ENCODE results near the gene BTN2A1. TPM values are rescaled to one million over a fixed set of nuclear protein-coding genes. Genes with fewer than 3 reads are reported as not detected.
A peak's percentile ranks its signal among the peaks of the same experiment; 100 is the strongest.

Gene BTN2A1
- total RNA-seq, 1 experiment from 2014 or later = 15.0 TPM

DNA sequence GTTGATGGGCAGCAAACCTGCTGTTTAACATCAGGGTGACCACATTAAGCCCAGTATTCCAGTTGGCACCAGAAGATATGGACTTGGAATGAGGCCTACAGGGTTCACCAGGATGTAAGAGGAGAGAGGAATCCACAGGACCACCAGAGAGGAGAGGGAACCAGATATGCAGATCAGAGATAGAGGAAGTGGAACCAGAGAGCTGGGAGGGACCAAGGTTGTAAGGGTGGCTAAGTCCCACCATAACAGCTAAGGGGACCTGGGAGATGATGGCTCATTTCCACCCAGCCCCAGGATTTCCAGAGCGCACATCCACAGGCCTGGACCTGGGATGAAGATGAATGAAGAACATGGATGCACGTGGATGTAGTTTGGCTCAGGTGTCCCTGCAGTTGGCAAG lies 11.1 kb downstream of the BTN2A1 start:
- Histone ChIP-seq H3K4me1 (peaks cover 6% of the 10 kb centered on the region; the same call in 1 of the 2 replicates), H3K4me3 (ENCODE audit: low read depth, low read length) (no peak overlapping the region), H3K27me3 (replicated peaks; ENCODE audit: control insufficient read depth, insufficient read depth, low read length) (no peaks in the 10 kb centered on the region), H3K36me3 (ENCODE audit: control insufficient read depth, insufficient read depth, low read length) (no peaks in the 10 kb centered on the region), H3K9me3 (no peaks in the 10 kb centered on the region; the same call in 1 of the 2 replicates)
- intact Hi-C loops (cut with micrococcal nuclease; ENCODE audit: unreplicated experiment) = no loop called here
- DNase-seq = no peak
- TF ChIP-seq, protein P1, sequence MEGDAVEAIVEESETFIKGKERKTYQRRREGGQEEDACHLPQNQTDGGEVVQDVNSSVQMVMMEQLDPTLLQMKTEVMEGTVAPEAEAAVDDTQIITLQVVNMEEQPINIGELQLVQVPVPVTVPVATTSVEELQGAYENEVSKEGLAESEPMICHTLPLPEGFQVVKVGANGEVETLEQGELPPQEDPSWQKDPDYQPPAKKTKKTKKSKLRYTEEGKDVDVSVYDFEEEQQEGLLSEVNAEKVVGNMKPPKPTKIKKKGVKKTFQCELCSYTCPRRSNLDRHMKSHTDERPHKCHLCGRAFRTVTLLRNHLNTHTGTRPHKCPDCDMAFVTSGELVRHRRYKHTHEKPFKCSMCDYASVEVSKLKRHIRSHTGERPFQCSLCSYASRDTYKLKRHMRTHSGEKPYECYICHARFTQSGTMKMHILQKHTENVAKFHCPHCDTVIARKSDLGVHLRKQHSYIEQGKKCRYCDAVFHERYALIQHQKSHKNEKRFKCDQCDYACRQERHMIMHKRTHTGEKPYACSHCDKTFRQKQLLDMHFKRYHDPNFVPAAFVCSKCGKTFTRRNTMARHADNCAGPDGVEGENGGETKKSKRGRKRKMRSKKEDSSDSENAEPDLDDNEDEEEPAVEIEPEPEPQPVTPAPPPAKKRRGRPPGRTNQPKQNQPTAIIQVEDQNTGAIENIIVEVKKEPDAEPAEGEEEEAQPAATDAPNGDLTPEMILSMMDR (IDR thresholded peaks at IDR 0.05; ENCODE audit: insufficient read depth in 1 of 2, low read depth in 1 of 2, low read length in 1 of 2, severe bottlenecking in 1 of 2, unreplicated experiment in 1 of 2) = no peak
- H3K27ac Mint-ChIP-seq (ENCODE audit: unreplicated experiment) = no peak overlapping the region
- no peak overlapping the region for H3K4me3 Mint-ChIP-seq (ENCODE audit: unreplicated experiment)
- peaks cover 44% of the 10 kb centered on the region for H3K36me3 Mint-ChIP-seq (ENCODE audit: insufficient read depth, unreplicated experiment)
- no peaks in the 10 kb centered on the region for H3K4me1 Mint-ChIP-seq (ENCODE audit: low read depth, unreplicated experiment)
- ChIA-PET CTCF (no interaction called here), POLR2A (no interaction called here)
- H3K9me3 Mint-ChIP-seq (ENCODE audit: unreplicated experiment) = peaks cover 12% of the 10 kb centered on the region
- H3K27me3 Mint-ChIP-seq (ENCODE audit: insufficient read depth, unreplicated experiment) = no peaks in the 10 kb centered on the region
- TSS peak; percentile 6 for BruUV-seq (replicated peaks)

DNA sequence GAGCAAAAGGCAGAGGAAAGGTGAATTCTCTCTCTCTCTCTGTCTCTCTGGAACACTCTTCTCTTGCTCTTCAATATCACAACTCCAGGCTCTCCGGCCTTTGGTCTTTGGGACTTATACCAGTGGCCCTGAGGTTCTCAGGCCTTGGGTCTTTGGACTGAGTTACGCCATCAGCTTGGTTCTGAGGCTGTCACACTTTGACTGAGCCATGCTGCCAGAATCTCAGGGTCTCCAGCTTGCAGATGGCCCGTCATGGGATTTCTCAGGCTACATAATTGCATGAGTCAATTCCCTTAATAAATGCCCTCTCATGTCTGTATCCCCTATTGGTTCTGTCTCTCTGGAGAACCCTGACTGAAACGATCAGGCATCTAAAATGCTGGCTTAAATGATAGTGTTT lies 12.9 kb downstream of the BTN2A1 start:
- Histone ChIP-seq H3K9me3 (no peaks in the 10 kb centered on the region; the same call in 1 of the 2 replicates), H3K4me1 (peaks cover 20% of the 10 kb centered on the region), H3K27me3 (replicated peaks; ENCODE audit: control insufficient read depth, insufficient read depth, low read length) (no peaks in the 10 kb centered on the region), H3K4me3 (ENCODE audit: low read depth, low read length) (no peak overlapping the region), H3K36me3 (ENCODE audit: control insufficient read depth, insufficient read depth, low read length) (no peaks in the 10 kb centered on the region)
- no peaks in the 10 kb centered on the region for H3K27me3 Mint-ChIP-seq (ENCODE audit: insufficient read depth, unreplicated experiment)
- peaks cover 29% of the 10 kb centered on the region for H3K36me3 Mint-ChIP-seq (ENCODE audit: insufficient read depth, unreplicated experiment)
- TF ChIP-seq, protein P1 (IDR thresholded peaks at IDR 0.05; ENCODE audit: insufficient read depth in 1 of 2, low read depth in 1 of 2, low read length in 1 of 2, severe bottlenecking in 1 of 2, unreplicated experiment in 1 of 2) = no peak
- H3K27ac Mint-ChIP-seq (ENCODE audit: unreplicated experiment) = no peak overlapping the region
- intact Hi-C loops (cut with micrococcal nuclease; ENCODE audit: unreplicated experiment) = no loop called here
- POLR2A ChIA-PET = no interaction called here
- peaks cover 14% of the 10 kb centered on the region for H3K4me1 Mint-ChIP-seq (ENCODE audit: low read depth, unreplicated experiment)
- BruUV-seq (replicated peaks) = no TSS peak
- peaks cover 12% of the 10 kb centered on the region for H3K9me3 Mint-ChIP-seq (ENCODE audit: unreplicated experiment)
- DNase-seq = no peak
- CTCF ChIA-PET = no interaction called here
- no peak overlapping the region for H3K4me3 Mint-ChIP-seq (ENCODE audit: unreplicated experiment)

DNA sequence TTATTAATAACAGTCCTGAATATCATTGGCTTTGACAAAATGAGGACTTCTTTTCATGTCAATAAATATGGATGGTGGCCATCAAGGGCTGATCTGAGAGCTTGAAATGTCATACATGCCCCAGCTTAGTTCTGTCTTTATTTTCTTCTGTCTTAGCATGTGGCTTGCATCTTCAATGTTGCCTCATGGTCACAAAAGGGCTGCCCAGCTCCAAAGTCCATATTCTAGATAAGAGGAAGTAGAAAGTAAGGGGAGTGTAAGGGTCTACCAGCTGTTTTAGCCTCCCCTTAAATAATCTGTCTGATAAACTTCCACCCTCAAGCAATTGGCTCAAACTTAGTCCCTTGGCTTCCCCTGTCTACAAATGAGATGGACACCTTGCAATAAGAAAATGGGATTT lies 14.2 kb downstream of the BTN2A1 start:
- CTCF ChIA-PET = no interaction called here
- no peaks in the 10 kb centered on the region for H3K36me3 ChIP-seq (ENCODE audit: control insufficient read depth, insufficient read depth, low read length)
- TF ChIP-seq, protein P1 (IDR thresholded peaks at IDR 0.05; ENCODE audit: insufficient read depth in 1 of 2, low read depth in 1 of 2, low read length in 1 of 2, severe bottlenecking in 1 of 2, unreplicated experiment in 1 of 2) = no peak
- H3K4me3 Mint-ChIP-seq (ENCODE audit: unreplicated experiment) = no peak overlapping the region
- no peak overlapping the region for H3K4me3 ChIP-seq (ENCODE audit: low read depth, low read length)
- peaks cover 15% of the 10 kb centered on the region for H3K36me3 Mint-ChIP-seq (ENCODE audit: insufficient read depth, unreplicated experiment)
- H3K9me3 ChIP-seq = no peaks in the 10 kb centered on the region; the same call in 1 of the 2 replicates
- H3K9me3 Mint-ChIP-seq (ENCODE audit: unreplicated experiment) = peaks cover 12% of the 10 kb centered on the region
- H3K27me3 Mint-ChIP-seq (ENCODE audit: insufficient read depth, unreplicated experiment) = no peaks in the 10 kb centered on the region
- peaks cover 30% of the 10 kb centered on the region for H3K4me1 ChIP-seq
- no peak for DNase-seq
- intact Hi-C loops (cut with micrococcal nuclease; ENCODE audit: unreplicated experiment) = no loop called here
- no TSS peak for BruUV-seq (replicated peaks)
- POLR2A ChIA-PET = no interaction called here
- peaks cover 14% of the 10 kb centered on the region for H3K4me1 Mint-ChIP-seq (ENCODE audit: low read depth, unreplicated experiment)
- H3K27me3 ChIP-seq (replicated peaks; ENCODE audit: control insufficient read depth, insufficient read depth, low read length) = no peaks in the 10 kb centered on the region
- H3K27ac Mint-ChIP-seq (ENCODE audit: unreplicated experiment) = no peak overlapping the region
